Osteoblast (primary cell): Measurements from ENCODE around the gene RRP15. TPM values are rescaled to one million over a fixed set of nuclear protein-coding genes. Genes with fewer than 3 reads are reported as not detected.

Experiments
- DNase-seq: peaks from one replicate; pipeline ENCODE4 v3.0.0; 2011; ENCODE audit warnings: low spot score, mixed read lengths; ENCODE audit not compliant: insufficient read length; ENCODE audit errors: missing footprints
- H2AFZ ChIP-seq: 2 replicates; pipeline ENCODE4 v1.6.0; 2011; ENCODE audit warnings: mild to moderate bottlenecking, low read length
- H3K27ac ChIP-seq: 2 replicates; pipeline ENCODE4 v1.5.1; 2011; ENCODE audit warnings: mild to moderate bottlenecking, low read depth, low read length, moderate library complexity
- H3K27me3 ChIP-seq: 2 replicates; pipeline ENCODE4 v1.6.0; 2012; ENCODE audit warnings: mild to moderate bottlenecking, control low read depth, inconsistent platforms, low read length, moderate library complexity; ENCODE audit not compliant: insufficient read depth
- H3K36me3 ChIP-seq: 2 replicates; pipeline ENCODE4 v1.5.1; 2011; ENCODE audit warnings: mild to moderate bottlenecking, low read length, control low read depth, moderate library complexity; ENCODE audit not compliant: insufficient read depth
- H3K4me1 ChIP-seq: 2 replicates; pipeline ENCODE4 v1.5.1; 2011; ENCODE audit warnings: mild to moderate bottlenecking, low read length, control low read depth, moderate library complexity; ENCODE audit not compliant: insufficient read depth
- H3K4me2 ChIP-seq: 2 replicates; pipeline ENCODE4 v1.6.0; 2011; ENCODE audit warnings: mild to moderate bottlenecking, low read length; ENCODE audit not compliant: insufficient read depth
- H3K4me3 ChIP-seq: fragments of 200-600 bp; sonication (generic); 3 replicates; pipeline ENCODE4 v1.5.1; 2012; ENCODE audit warnings: mild to moderate bottlenecking, low read length, inconsistent platforms; ENCODE audit not compliant: insufficient read depth
- H3K79me2 ChIP-seq: 2 replicates; pipeline ENCODE4 v1.6.0; 2012; ENCODE audit warnings: mild to moderate bottlenecking, low read length, control low read depth, inconsistent platforms; ENCODE audit not compliant: insufficient read depth
- H3K9me3 ChIP-seq: 2 replicates; pipeline ENCODE4 v1.5.1; 2011; ENCODE audit warnings: low read depth, low read length, control low read depth
- H4K20me1 ChIP-seq: 2 replicates; pipeline ENCODE4 v1.6.0; 2012; ENCODE audit warnings: mild to moderate bottlenecking, low read length, control low read depth; ENCODE audit not compliant: insufficient read depth
- CTCF ChIP-seq: IDR thresholded peaks from 2 replicates; pipeline ENCODE4 v1.5.1; 2011; ENCODE audit warnings: mild to moderate bottlenecking, low read depth, low read length, moderate library complexity; ENCODE audit errors: extremely low read depth
- total RNA-seq: library from RNA; depleted of rRNA; stranded (reverse); fragments of >200 nt; gene quantifications from 2 replicates; pipeline ENCODE4 v1.2.3, GENCODE V29; 2012

The RRP15 gene
- total RNA-seq, 1 donor: 10.9 TPM

GRCh38 chr1:218349348-218350034 lies 64.4 kb downstream of the RRP15 start:
- Histone ChIP-seq H4K20me1 (peaks cover 5% of the 10 kb centered on the region), H3K27me3 (no peaks in the 10 kb centered on the region), H2AFZ (no peak overlapping the region), H3K79me2 (peaks cover 61% of the 10 kb centered on the region), H3K4me3 (peak overlapping the region; percentile 87), H3K4me2 (peak overlapping the region; percentile 96), H3K4me1 (peaks cover 22% of the 10 kb centered on the region), H3K27ac (peak overlapping the region; percentile 93), H3K9me3 (no peaks in the 10 kb centered on the region), H3K36me3 (peaks cover 10% of the 10 kb centered on the region)
- no peak for DNase-seq
- TF ChIP-seq CTCF: no peak

GRCh38 chr1:218350035-218350525 lies 65.0 kb downstream of the RRP15 start:
- DNase-seq: no peak
- Histone ChIP-seq H3K27ac (peak overlapping the region; percentile 93), H4K20me1 (peaks cover 5% of the 10 kb centered on the region), H3K9me3 (no peaks in the 10 kb centered on the region), H3K27me3 (no peaks in the 10 kb centered on the region), H3K4me2 (peak overlapping the region; percentile 96), H3K4me3 (peak overlapping the region; percentile 87), H2AFZ (no peak overlapping the region), H3K79me2 (peaks cover 66% of the 10 kb centered on the region), H3K36me3 (peaks cover 10% of the 10 kb centered on the region), H3K4me1 (peaks cover 19% of the 10 kb centered on the region)
- no peak for TF ChIP-seq CTCF

- Histone ChIP-seq H4K20me1 (peaks cover 5% of the 10 kb centered on the region), H3K27ac (peak overlapping the region; percentile 93), H2AFZ (no peak overlapping the region), H3K4me1 (peaks cover 19% of the 10 kb centered on the region), H3K9me3 (no peaks in the 10 kb centered on the region), H3K79me2 (peaks cover 68% of the 10 kb centered on the region), H3K27me3 (no peaks in the 10 kb centered on the region), H3K36me3 (peaks cover 10% of the 10 kb centered on the region), H3K4me2 (peak overlapping the region; percentile 96), H3K4me3 (peak overlapping the region; percentile 69)
- no peak for TF ChIP-seq CTCF
- DNase-seq: no peak
Observed at GRCh38 chr1:218350801-218351266, 65.7 kb downstream of the RRP15 start.

GRCh38 chr1:218351391-218352074 lies 66.4 kb downstream of the RRP15 start:
- Histone ChIP-seq H3K9me3 (no peaks in the 10 kb centered on the region), H2AFZ (peak overlapping the region; percentile 51), H3K4me2 (peak overlapping the region; percentile 96), H4K20me1 (peaks cover 5% of the 10 kb centered on the region), H3K4me1 (peaks cover 19% of the 10 kb centered on the region), H3K27me3 (no peaks in the 10 kb centered on the region), H3K79me2 (peaks cover 67% of the 10 kb centered on the region), H3K4me3 (peak overlapping the region; percentile 69), H3K36me3 (peaks cover 10% of the 10 kb centered on the region), H3K27ac (peak overlapping the region; percentile 93)
- peak; percentile 64 for TF ChIP-seq CTCF
- DNase-seq: peak; percentile 73
